NAMALWA (cell line): Measurements from ENCODE around the gene ESRRG.
A peak's percentile ranks its signal among the peaks of the same experiment; 100 is the strongest.

Experiments
- DNase-seq: peaks from one replicate; pipeline ENCODE4 v3.0.0-alpha.2; 2015; ENCODE audit warnings: low spot score

The ESRRG gene

GRCh38 chr1:216627252-216627651 lies 96.0 kb downstream of the ESRRG start:
- DNase-seq: no peak

GRCh38 chr1:216626394-216627067 lies 96.7 kb downstream of the ESRRG start:
- DNase-seq: no peak

- DNase-seq: no peak
Observed at GRCh38 chr1:216621536-216621935, 101.7 kb downstream of the ESRRG start.

- DNase-seq: no peak
Observed at GRCh38 chr1:216617081-216617875, 106.0 kb downstream of the ESRRG start.

- no peak for DNase-seq
Observed at GRCh38 chr1:216616425-216616824, 106.8 kb downstream of the ESRRG start.

GRCh38 chr1:216614011-216614934 lies 109.0 kb downstream of the ESRRG start:
- DNase-seq: no peak

- DNase-seq: no peak
Observed at GRCh38 chr1:216612291-216612690, 110.9 kb downstream of the ESRRG start.

- no peak for DNase-seq
Observed at GRCh38 chr1:216607067-216607697, 116.0 kb downstream of the ESRRG start.

GRCh38 chr1:216606047-216606637 lies 117.1 kb downstream of the ESRRG start:
- no peak for DNase-seq

GRCh38 chr1:216604771-216605170 lies 118.5 kb downstream of the ESRRG start:
- DNase-seq: no peak

GRCh38 chr1:216600730-216601609 lies 122.3 kb downstream of the ESRRG start:
- DNase-seq: no peak

- no peak for DNase-seq
Observed at GRCh38 chr1:216599851-216600250, 123.4 kb downstream of the ESRRG start.

- no peak for DNase-seq
Observed at GRCh38 chr1:216598448-216598847, 124.8 kb downstream of the ESRRG start.

- no peak for DNase-seq
Observed at GRCh38 chr1:216596281-216596862, 126.9 kb downstream of the ESRRG start.

- DNase-seq: no peak
Observed at GRCh38 chr1:216587715-216588114, 135.5 kb downstream of the ESRRG start.

GRCh38 chr1:216582151-216582550 lies 141.1 kb downstream of the ESRRG start:
- no peak for DNase-seq

- DNase-seq: no peak
Observed at GRCh38 chr1:216580538-216581057, 142.6 kb downstream of the ESRRG start.

GRCh38 chr1:216576234-216576937 lies 146.8 kb downstream of the ESRRG start:
- DNase-seq: no peak

- peak; percentile 34 for DNase-seq
Observed at GRCh38 chr1:216566641-216567205, 156.5 kb downstream of the ESRRG start.
